Right ventricle myocardium superior (tissue), 1 donor: Measurements from ENCODE around the gene EYS. TPM values are rescaled to one million over a fixed set of nuclear protein-coding genes. Genes with fewer than 3 reads are reported as not detected.
"Not testable (repeated sequence)": the region's sequence is repeated elsewhere in the genome, so short reads cannot be mapped to it uniquely, and the experiment has no call there.

Experiments used
- ATAC-seq: fragments of 200-7000 bp; cut with Tn5 transposase; one replicate; pipeline ENCODE4 v1.9.1; 2020; ENCODE audit warnings: mild to moderate bottlenecking; ENCODE audit not compliant: poor library complexity
- DNase-seq: peaks from one replicate; pipeline ENCODE4 v3.0.0-alpha.2; 2020
- intact Hi-C: fragments of 100-400 bp; cut with DNase I; formaldehyde crosslinking; loops from one replicate; pipeline ENCODE4 v1.11.2; 2022
- total RNA-seq: library from RNA; stranded (reverse); fragmentation: NEBNext Ultra II Directional; extraction: Animal tissue kit (Norgen Biotek cat#: 25700); gene quantifications from one replicate; pipeline ENCODE4 v1.2.1, GENCODE V29; 2021
- donor health status: DM: no; HTN: yes; CAD: no; lungs with severe emphysema.

EYS gene
- total RNA-seq, 1 donor from 2014 or later: not detected

GRCh38 chr6:64280569-64280968 is 1426.5 kb downstream of the EYS start:
- no peak for ATAC-seq
- peak; percentile 30 for DNase-seq
- intact Hi-C loops: no loop called here

GRCh38 chr6:64270083-64270482 is 1436.9 kb downstream of the EYS start:
- ATAC-seq: no peak
- intact Hi-C loops: no loop called here

GRCh38 chr6:64266351-64266821 is 1440.6 kb downstream of the EYS start:
- intact Hi-C loops: no loop called here
- DNase-seq: no peak
- ATAC-seq: no peak

More at GRCh38 chr6:64270083-64270482, 1436.9 kb downstream of the EYS start:
- no peak for DNase-seq

- ATAC-seq (no peak), DNase-seq (no peak)
- intact Hi-C loops: no loop called here
These were observed 1443.2 kb downstream of the EYS start for GRCh38 chr6:64263778-64264177.

- DNase-seq (no peak), ATAC-seq (no peak)
- intact Hi-C loops: no loop called here
These were observed 1447.7 kb downstream of the EYS start for GRCh38 chr6:64259372-64259771.

- DNase-seq: no peak
- ATAC-seq: no peak
- intact Hi-C loops: no loop called here
These were observed 1448.3 kb downstream of the EYS start for GRCh38 chr6:64258752-64259151.

GRCh38 chr6:64258302-64258701 is 1448.7 kb downstream of the EYS start:
- no peak for ATAC-seq
- DNase-seq: no peak
- intact Hi-C loops: no loop called here

GRCh38 chr6:64257586-64257985 is 1449.4 kb downstream of the EYS start:
- intact Hi-C loops: no loop called here
- ATAC-seq: no peak

GRCh38 chr6:64256483-64256882 is 1450.5 kb downstream of the EYS start:
- intact Hi-C loops: no loop called here
- no peak for DNase-seq
- ATAC-seq: no peak

More at GRCh38 chr6:64257586-64257985, 1449.4 kb downstream of the EYS start:
- DNase-seq: no peak

GRCh38 chr6:64255000-64255399 is 1452.0 kb downstream of the EYS start:
- intact Hi-C loops: no loop called here

GRCh38 chr6:64254558-64254957 is 1452.5 kb downstream of the EYS start:
- intact Hi-C loops: no loop called here
- DNase-seq: no peak
- ATAC-seq: no peak

More at GRCh38 chr6:64255000-64255399, 1452.0 kb downstream of the EYS start:
- no peak for DNase-seq
- ATAC-seq: no peak

GRCh38 chr6:64252256-64252655 is 1454.8 kb downstream of the EYS start:
- no peak for DNase-seq
- intact Hi-C loops: no loop called here
- no peak for ATAC-seq

GRCh38 chr6:64250126-64250525 is 1456.9 kb downstream of the EYS start:
- DNase-seq (no peak), ATAC-seq (no peak)
- intact Hi-C loops: no loop called here

- intact Hi-C loops: no loop called here
- no peak for ATAC-seq
- DNase-seq: no peak
These were observed 1457.9 kb downstream of the EYS start for GRCh38 chr6:64249115-64249514.

GRCh38 chr6:64243618-64244017 is 1463.4 kb downstream of the EYS start:
- ATAC-seq (no peak), DNase-seq (no peak)
- intact Hi-C loops: no loop called here

- DNase-seq, ATAC-seq: not testable (repeated sequence)
These were observed 1468.1 kb downstream of the EYS start for GRCh38 chr6:64238908-64239307.

GRCh38 chr6:64238071-64238470 is 1469.0 kb downstream of the EYS start:
- DNase-seq (no peak), ATAC-seq (no peak)
- intact Hi-C loops: no loop called here

More at GRCh38 chr6:64238908-64239307, 1468.1 kb downstream of the EYS start:
- intact Hi-C loops: not testable (repeated sequence)

- ATAC-seq (no peak), DNase-seq (no peak)
- intact Hi-C loops: no loop called here
These were observed 1473.3 kb downstream of the EYS start for GRCh38 chr6:64233746-64234145.

- DNase-seq (no peak), ATAC-seq (no peak)
- intact Hi-C loops: no loop called here
These were observed 1475.1 kb downstream of the EYS start for GRCh38 chr6:64231928-64232327.

- no peak for DNase-seq
- intact Hi-C loops: no loop called here
- no peak for ATAC-seq
These were observed 1476.5 kb downstream of the EYS start for GRCh38 chr6:64230530-64230929.

GRCh38 chr6:64227863-64228262 is 1479.2 kb downstream of the EYS start:
- intact Hi-C loops: no loop called here
- no peak for ATAC-seq
- DNase-seq: no peak
